ES-I3 (cell line): Measurements from ENCODE around the gene DCDC2B.
"Not testable (repeated sequence)": the region's sequence is repeated elsewhere in the genome, so short reads cannot be mapped to it uniquely, and the experiment has no call there.

ENCODE experiments used
- H3K36me3 ChIP-seq: 2 replicates; pipeline ENCODE4 v1.6.1; 2013; ENCODE audit warnings: mild to moderate bottlenecking, low read length, control low read depth, moderate library complexity; ENCODE audit not compliant: insufficient read depth
- H3K4me1 ChIP-seq: 2 replicates; pipeline ENCODE4 v1.6.1; 2013; ENCODE audit warnings: mild to moderate bottlenecking, control low read depth, low read length; ENCODE audit not compliant: insufficient read depth
- H3K9ac ChIP-seq: 2 replicates; pipeline ENCODE4 v1.6.1; 2013; ENCODE audit warnings: low read depth, mild to moderate bottlenecking, low read length, moderate library complexity
- H3K9me3 ChIP-seq: 2 replicates; pipeline ENCODE4 v1.6.1; 2013; ENCODE audit warnings: mild to moderate bottlenecking, low read length, moderate library complexity; ENCODE audit not compliant: control insufficient read depth, insufficient read depth

DCDC2B gene

GRCh38 chr1:32250893-32251716 lies 42.2 kb downstream of the DCDC2B start, which contains the start of gene LCK:
Gene LCK (plus strand): TSS chr1:32251265. CDS start chr1:32274330, 23,065 bp downstream.
- Histone ChIP-seq H3K9ac (no peak within 1 kb of the TSS), H3K4me1 (peaks cover 24% of the 10 kb centered on the region), H3K36me3 (no peaks in the 10 kb centered on the region), H3K9me3 (no peaks in the 10 kb centered on the region)

- Histone ChIP-seq H3K9me3 (no peaks in the 10 kb centered on the region), H3K36me3 (no peaks in the 10 kb centered on the region), H3K4me1 (peaks cover 11% of the 10 kb centered on the region), H3K9ac (no peak overlapping the region)
These were observed 46.5 kb downstream of the DCDC2B start for GRCh38 chr1:32255072-32256071.

GRCh38 chr1:32256473-32257226 lies 47.8 kb downstream of the DCDC2B start:
- no peaks in the 10 kb centered on the region for H3K9me3 ChIP-seq
- H3K4me1 ChIP-seq: no peaks in the 10 kb centered on the region
- H3K9ac ChIP-seq: no peak overlapping the region
- no peaks in the 10 kb centered on the region for H3K36me3 ChIP-seq

- H3K4me1 ChIP-seq: no peaks in the 10 kb centered on the region
- H3K9me3 ChIP-seq: no peaks in the 10 kb centered on the region
- H3K9ac ChIP-seq: no peak overlapping the region
- no peaks in the 10 kb centered on the region for H3K36me3 ChIP-seq
These were observed 48.3 kb downstream of the DCDC2B start for GRCh38 chr1:32257227-32257508.

- not testable (repeated sequence) for H3K4me1 ChIP-seq, H3K9ac ChIP-seq, H3K9me3 ChIP-seq, H3K36me3 ChIP-seq
These were observed 54.3 kb downstream of the DCDC2B start for GRCh38 chr1:32263236-32263593.

- Histone ChIP-seq H3K4me1 (peaks cover 8% of the 10 kb centered on the region; the same call in 1 of the 2 replicates), H3K9me3 (no peaks in the 10 kb centered on the region), H3K36me3 (no peaks in the 10 kb centered on the region), H3K9ac (no peak overlapping the region)
These were observed 54.9 kb downstream of the DCDC2B start for GRCh38 chr1:32263744-32264143.
